DOHH2 (cell line): Measurements from ENCODE around the gene KLHL28.

ENCODE experiments used
- CTCF ChIP-seq: fragments of 200-600 bp; sonication (generic); IDR thresholded peaks from one replicate; pipeline ENCODE4 v1.5.1; 2014; ENCODE audit warnings: antibody characterized with exemption, mild to moderate bottlenecking, low read depth, low read length; ENCODE audit not compliant: poor library complexity, severe bottlenecking
- EZH2phosphoT487 ChIP-seq: fragments of 200-600 bp; sonication (generic); IDR thresholded peaks from 2 replicates; pipeline ENCODE4 v1.6.1; 2017; ENCODE audit warnings: borderline replicate concordance, mild to moderate bottlenecking, antibody characterized with exemption, low read length, moderate library complexity, mixed read lengths

GRCh38 chr14:44940211-44940610 lies 21.5 kb downstream of the KLHL28 start:
- no peak for TF ChIP-seq CTCF
- TF ChIP-seq EZH2phosphoT487: no peak
